GDM1 (cell line): ENCODE measurements around the gene PI4KB.

ENCODE experiments used
- DNase-seq: peaks from one replicate; lab custom pipeline; 2025; lab: John Stamatoyannopoulos, UW

PI4KB gene

GRCh38 chr1:151346082-151346768, 19.0 kb upstream of the PI4KB start:
- no peak for DNase-seq

- DNase-seq, result no peak
These were observed 17.1 kb upstream of the PI4KB start for GRCh38 chr1:151344291-151344690.

GRCh38 chr1:151343587-151343986, 16.4 kb upstream of the PI4KB start:
- no peak for DNase-seq

GRCh38 chr1:151342569-151342968, 15.4 kb upstream of the PI4KB start:
- no peak for DNase-seq

GRCh38 chr1:151342021-151342420, 14.8 kb upstream of the PI4KB start:
- no peak for DNase-seq

GRCh38 chr1:151340870-151341754, 13.9 kb upstream of the PI4KB start:
- DNase-seq, result peak; percentile 56

GRCh38 chr1:151336556-151336955, 9.3 kb upstream of the PI4KB start:
- no peak for DNase-seq

- no peak for DNase-seq
These were observed 7.6 kb upstream of the PI4KB start for GRCh38 chr1:151334822-151335221.

GRCh38 chr1:151327903-151328674, 873 bp upstream of the PI4KB start:
- no peak for DNase-seq

GRCh38 chr1:151326619-151327222, 495 bp downstream of the PI4KB start:
- peak; percentile 19 for DNase-seq

GRCh38 chr1:151325646-151326429, 1.4 kb downstream of the PI4KB start:
- DNase-seq, result no peak

GRCh38 chr1:151325231-151325630, 2.0 kb downstream of the PI4KB start:
- DNase-seq, result no peak

- DNase-seq, result no peak
These were observed 2.8 kb downstream of the PI4KB start for GRCh38 chr1:151324390-151324930.

- no peak for DNase-seq
These were observed 8.2 kb downstream of the PI4KB start for GRCh38 chr1:151318975-151319374.

GRCh38 chr1:151315565-151316235, 11.5 kb downstream of the PI4KB start:
- no peak for DNase-seq

- DNase-seq, result no peak
These were observed 12.9 kb downstream of the PI4KB start for GRCh38 chr1:151314137-151314875.

GRCh38 chr1:151313501-151313900, 13.7 kb downstream of the PI4KB start:
- DNase-seq, result no peak

GRCh38 chr1:151312826-151313225, 14.4 kb downstream of the PI4KB start:
- DNase-seq, result no peak

GRCh38 chr1:151312411-151312810, 14.8 kb downstream of the PI4KB start:
- no peak for DNase-seq
